ENCODE results near the gene SPATS2.

Gene SPATS2

GRCh38 chr12:49322708-49323523 is 44.3 kb upstream of the SPATS2 start, which contains the start of gene TROAP:
Gene TROAP (plus strand): TSS chr12:49323255. CDS start chr12:49323609, 354 bp downstream.
- peak within 1 kb of the TSS; percentile 63 for H3K27ac ChIP-seq (ENCODE audit: low read depth, low read length)
- H3K79me2 ChIP-seq (ENCODE audit: insufficient read depth, low read length) = peaks cover 15% of the 10 kb centered on the region
- no peaks in the 10 kb centered on the region for H3K9me3 ChIP-seq (ENCODE audit: insufficient read depth, low read length)
- no peaks in the 10 kb centered on the region for H4K20me1 ChIP-seq (ENCODE audit: low read depth, low read length)
- peak within 1 kb of the TSS; percentile 96 for H3K4me3 ChIP-seq (ENCODE audit: insufficient read depth, low read length, poor library complexity, severe bottlenecking)
- H3K27me3 ChIP-seq (ENCODE audit: low read length) = no peaks in the 10 kb centered on the region
- no peaks in the 10 kb centered on the region; the same call in 1 of the 2 replicates for H3F3A ChIP-seq (ENCODE audit: insufficient read depth)
- no peaks in the 10 kb centered on the region; the same call in 1 of the 2 replicates for H3K36me3 ChIP-seq (ENCODE audit: low read length)
- no peak for TF ChIP-seq EZH2phosphoT487 (conservative IDR thresholded peaks at IDR 0.05; ENCODE audit: low read length)
- no peak for TF ChIP-seq CTCF (IDR thresholded peaks at IDR 0.05; ENCODE audit: insufficient read depth, low read length, poor library complexity, severe bottlenecking)
- H3K9ac ChIP-seq (ENCODE audit: low read length) = peak within 1 kb of the TSS; percentile 88
- peak within 1 kb of the TSS; percentile 82 for H2AFZ ChIP-seq (ENCODE audit: low read depth, low read length, severe bottlenecking)
- H3K4me2 ChIP-seq (ENCODE audit: low read depth, low read length, poor library complexity, severe bottlenecking) = peak within 1 kb of the TSS; percentile 85
- no peaks in the 10 kb centered on the region for H3K9me2 ChIP-seq (replicated peaks; ENCODE audit: insufficient read depth, low read length)

GRCh38 chr12:49323524-49324097 is 43.7 kb upstream of the SPATS2 start:
- TF ChIP-seq EZH2phosphoT487 (conservative IDR thresholded peaks at IDR 0.05; ENCODE audit: low read length) = no peak
- no peak for TF ChIP-seq CTCF (IDR thresholded peaks at IDR 0.05; ENCODE audit: insufficient read depth, low read length, poor library complexity, severe bottlenecking)
- Histone ChIP-seq H3F3A (ENCODE audit: insufficient read depth) (no peaks in the 10 kb centered on the region; the same call in 1 of the 2 replicates), H3K9ac (ENCODE audit: low read length) (peak overlapping the region; percentile 88), H4K20me1 (ENCODE audit: low read depth, low read length) (no peaks in the 10 kb centered on the region), H3K36me3 (ENCODE audit: low read length) (no peaks in the 10 kb centered on the region; the same call in 1 of the 2 replicates), H3K79me2 (ENCODE audit: insufficient read depth, low read length) (peaks cover 15% of the 10 kb centered on the region), H2AFZ (ENCODE audit: low read depth, low read length, severe bottlenecking) (peak overlapping the region; percentile 73), H3K4me2 (ENCODE audit: low read depth, low read length, poor library complexity, severe bottlenecking) (peak overlapping the region; percentile 85), H3K27ac (ENCODE audit: low read depth, low read length) (peak overlapping the region; percentile 63), H3K9me2 (replicated peaks; ENCODE audit: insufficient read depth, low read length) (no peaks in the 10 kb centered on the region), H3K4me3 (ENCODE audit: insufficient read depth, low read length, poor library complexity, severe bottlenecking) (peak overlapping the region; percentile 96), H3K27me3 (ENCODE audit: low read length) (no peaks in the 10 kb centered on the region), H3K9me3 (ENCODE audit: insufficient read depth, low read length) (no peaks in the 10 kb centered on the region)

- H4K20me1 ChIP-seq (ENCODE audit: low read depth, low read length) = no peaks in the 10 kb centered on the region
- H3K9me3 ChIP-seq (ENCODE audit: insufficient read depth, low read length) = no peaks in the 10 kb centered on the region
- no peak overlapping the region for H3K4me2 ChIP-seq (ENCODE audit: low read depth, low read length, poor library complexity, severe bottlenecking)
- no peaks in the 10 kb centered on the region; the same call in 1 of the 2 replicates for H3K36me3 ChIP-seq (ENCODE audit: low read length)
- TF ChIP-seq EZH2phosphoT487 (conservative IDR thresholded peaks at IDR 0.05; ENCODE audit: low read length) = no peak
- TF ChIP-seq CTCF (IDR thresholded peaks at IDR 0.05; ENCODE audit: insufficient read depth, low read length, poor library complexity, severe bottlenecking) = no peak
- H3K27me3 ChIP-seq (ENCODE audit: low read length) = no peaks in the 10 kb centered on the region
- H2AFZ ChIP-seq (ENCODE audit: low read depth, low read length, severe bottlenecking) = no peak overlapping the region
- no peaks in the 10 kb centered on the region for H3K9me2 ChIP-seq (replicated peaks; ENCODE audit: insufficient read depth, low read length)
- H3F3A ChIP-seq (ENCODE audit: insufficient read depth) = no peaks in the 10 kb centered on the region; the same call in 1 of the 2 replicates
- H3K27ac ChIP-seq (ENCODE audit: low read depth, low read length) = no peak overlapping the region
- no peak overlapping the region for H3K4me3 ChIP-seq (ENCODE audit: insufficient read depth, low read length, poor library complexity, severe bottlenecking)
- H3K79me2 ChIP-seq (ENCODE audit: insufficient read depth, low read length) = peaks cover 15% of the 10 kb centered on the region
- H3K9ac ChIP-seq (ENCODE audit: low read length) = no peak overlapping the region
Measured at GRCh38 chr12:49325606-49326005, 41.7 kb upstream of the SPATS2 start.

Measured in SU-DHL-6 (cell line).